ENCODE results near the gene RIOX2.
A peak's percentile ranks its signal among the peaks of the same experiment; 100 is the strongest.

DNA sequence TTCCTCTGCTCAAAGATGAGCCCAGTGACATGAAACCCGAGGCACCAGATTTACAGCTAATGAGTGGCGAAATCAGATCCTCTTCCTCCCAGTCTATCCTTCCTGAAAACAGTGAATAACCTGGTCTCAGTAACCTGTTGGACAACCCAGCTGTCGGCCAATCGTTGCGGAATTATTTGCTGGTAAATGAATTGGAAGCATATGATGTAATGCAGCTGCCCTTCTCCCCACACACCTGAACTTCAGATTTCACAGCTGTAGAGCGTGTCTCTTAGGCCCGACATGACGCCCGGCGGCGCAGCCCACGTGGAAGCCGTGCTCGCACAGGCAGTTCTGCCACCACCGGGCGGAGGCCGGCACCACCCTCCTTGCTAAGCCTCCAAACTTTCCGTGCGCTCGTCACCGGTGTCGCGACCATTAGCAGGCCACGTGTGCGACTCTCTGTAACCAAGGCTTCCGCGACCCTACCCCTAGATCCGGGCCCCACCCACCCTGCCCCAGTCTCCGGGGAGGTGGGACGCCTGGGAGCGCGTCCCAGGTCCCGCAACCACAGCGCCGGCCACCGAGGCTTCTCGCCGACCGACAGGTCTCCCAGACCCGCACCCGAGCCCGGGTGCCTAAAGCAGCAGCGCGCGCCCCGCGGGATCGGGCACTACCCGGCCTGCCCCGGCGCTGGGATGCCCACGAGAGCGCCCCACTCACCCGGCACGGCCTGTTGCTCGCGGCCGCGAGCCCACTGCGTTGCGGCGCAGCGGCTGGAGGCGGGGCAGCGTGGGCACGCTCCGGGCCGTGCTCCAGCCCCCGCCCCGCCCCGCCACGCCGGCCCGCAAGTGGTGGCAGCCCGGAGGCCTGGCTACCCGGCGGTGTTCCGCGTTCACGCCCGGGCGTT, at the start of gene RIOX2:
- TF ChIP-seq, protein P1, sequence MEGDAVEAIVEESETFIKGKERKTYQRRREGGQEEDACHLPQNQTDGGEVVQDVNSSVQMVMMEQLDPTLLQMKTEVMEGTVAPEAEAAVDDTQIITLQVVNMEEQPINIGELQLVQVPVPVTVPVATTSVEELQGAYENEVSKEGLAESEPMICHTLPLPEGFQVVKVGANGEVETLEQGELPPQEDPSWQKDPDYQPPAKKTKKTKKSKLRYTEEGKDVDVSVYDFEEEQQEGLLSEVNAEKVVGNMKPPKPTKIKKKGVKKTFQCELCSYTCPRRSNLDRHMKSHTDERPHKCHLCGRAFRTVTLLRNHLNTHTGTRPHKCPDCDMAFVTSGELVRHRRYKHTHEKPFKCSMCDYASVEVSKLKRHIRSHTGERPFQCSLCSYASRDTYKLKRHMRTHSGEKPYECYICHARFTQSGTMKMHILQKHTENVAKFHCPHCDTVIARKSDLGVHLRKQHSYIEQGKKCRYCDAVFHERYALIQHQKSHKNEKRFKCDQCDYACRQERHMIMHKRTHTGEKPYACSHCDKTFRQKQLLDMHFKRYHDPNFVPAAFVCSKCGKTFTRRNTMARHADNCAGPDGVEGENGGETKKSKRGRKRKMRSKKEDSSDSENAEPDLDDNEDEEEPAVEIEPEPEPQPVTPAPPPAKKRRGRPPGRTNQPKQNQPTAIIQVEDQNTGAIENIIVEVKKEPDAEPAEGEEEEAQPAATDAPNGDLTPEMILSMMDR (conservative IDR thresholded peaks at IDR 0.05 in 1 of 2, IDR thresholded peaks at IDR 0.05 in 1 of 2; ENCODE audit: low read depth in 1 of 2, low read length in 2 of 2), result peak in 1 of 2 donors; percentile 10
- no peak for TF ChIP-seq EZH2 (IDR thresholded peaks at IDR 0.05; ENCODE audit: low read length, missing control alignments)

All from fibroblast of lung (primary cell).